UCSD-AML1 (cell line): ENCODE measurements around the gene KIFC1.

Experiments used
- DNase-seq: peaks from one replicate; lab custom pipeline; 2025; ENCODE audit not compliant: unreplicated experiment; lab: John Stamatoyannopoulos, UW

The KIFC1 gene

GRCh38 chr6:33424855-33425667 is 33.4 kb downstream of the KIFC1 start:
- no peak for DNase-seq

- peak; percentile 93 for DNase-seq
Measured at GRCh38 chr6:33425668-33426577, 34.3 kb downstream of the KIFC1 start.

GRCh38 chr6:33426590-33427511 is 35.2 kb downstream of the KIFC1 start:
- no peak for DNase-seq

DNA sequence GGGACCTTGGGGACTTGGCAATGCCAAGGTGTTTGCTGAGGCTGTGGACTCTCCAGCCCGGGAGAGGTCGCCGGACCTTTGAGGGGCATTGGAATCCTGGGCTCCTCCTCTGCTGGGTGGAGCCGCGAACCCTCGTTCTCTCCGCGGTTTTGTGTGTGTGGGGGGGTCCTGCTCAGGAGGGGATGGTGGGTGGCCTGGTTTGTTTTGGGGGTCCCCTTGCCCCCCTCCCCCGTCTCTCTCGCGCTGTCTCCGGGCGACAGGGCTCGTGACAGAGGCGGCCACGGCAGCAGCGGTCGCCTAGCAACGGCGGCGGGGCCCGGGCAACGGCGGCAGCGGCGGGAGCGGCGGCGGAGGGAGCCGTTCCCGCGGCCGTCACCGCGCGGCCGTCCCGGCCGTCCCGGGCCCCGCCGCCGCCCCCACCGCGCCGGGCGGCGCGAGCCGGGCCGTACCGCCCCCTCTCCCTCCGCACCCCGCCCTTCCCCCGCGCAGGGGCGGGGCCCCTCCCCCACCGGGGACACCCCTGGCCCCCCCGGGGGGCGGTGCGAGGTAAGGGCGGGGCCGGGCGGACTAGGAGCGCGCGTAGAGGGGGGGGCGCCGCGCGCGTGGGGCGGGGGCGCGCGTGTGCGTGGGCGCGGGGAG is 36.1 kb downstream of the KIFC1 start:
- DNase-seq = peak; percentile 57

DNA sequence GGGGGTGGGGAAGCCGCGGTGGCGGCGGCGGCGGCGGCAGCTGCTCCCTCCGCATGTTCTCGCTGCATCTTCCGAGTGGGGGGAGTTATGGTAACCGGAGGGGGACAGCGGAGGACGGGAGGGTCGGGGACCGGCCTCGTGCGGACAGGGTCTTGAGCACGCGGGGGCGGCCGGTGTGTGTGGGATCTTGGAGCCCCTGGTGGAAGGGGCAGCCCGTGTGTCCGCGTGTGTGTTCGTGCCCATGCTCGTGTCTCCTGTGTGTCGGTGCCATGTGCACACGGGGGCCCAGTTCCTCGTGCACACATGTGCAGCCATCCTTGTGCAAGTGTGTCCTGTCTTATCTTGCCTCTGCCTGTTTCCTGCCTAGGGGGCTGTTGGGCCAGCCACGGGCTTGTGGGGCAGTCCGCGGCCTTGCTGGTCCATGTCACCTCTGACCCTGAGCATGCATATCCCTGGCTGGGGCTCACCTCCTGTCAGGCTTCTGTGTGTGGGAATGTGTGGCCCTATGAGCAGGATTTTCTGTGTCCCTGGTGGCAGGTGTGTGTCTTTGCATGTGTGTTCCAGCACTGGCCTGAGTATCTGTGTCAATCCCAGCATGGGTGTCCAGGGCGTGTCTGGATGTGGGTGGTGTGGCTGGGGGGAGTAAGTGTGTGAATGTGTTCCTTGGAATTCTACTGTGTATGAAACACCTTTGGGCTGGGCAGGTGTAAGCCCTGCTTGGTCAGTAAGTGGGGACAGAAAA is 36.8 kb downstream of the KIFC1 start:
- DNase-seq = peak; percentile 60

GRCh38 chr6:33428966-33429749 is 37.5 kb downstream of the KIFC1 start:
- DNase-seq = no peak

DNA sequence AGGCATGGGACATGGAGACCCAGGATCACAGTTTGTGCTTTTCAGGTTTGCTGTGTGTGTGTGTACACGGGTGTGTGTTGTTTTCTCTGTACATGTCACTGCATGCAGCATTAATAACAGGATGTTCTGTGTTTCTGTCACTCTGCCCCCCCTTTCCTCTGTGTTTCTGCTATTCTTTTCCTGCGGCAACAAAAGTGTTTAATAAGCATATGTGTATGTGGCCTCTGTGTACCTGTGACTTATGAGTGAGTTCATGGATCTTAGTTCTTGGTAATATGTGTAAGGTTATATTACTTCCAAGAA is 38.1 kb downstream of the KIFC1 start:
- no peak for DNase-seq

GRCh38 chr6:33430334-33430733 is 38.7 kb downstream of the KIFC1 start:
- no peak for DNase-seq

- DNase-seq = peak; percentile 85
Measured at GRCh38 chr6:33430991-33431879, 39.6 kb downstream of the KIFC1 start.

DNA sequence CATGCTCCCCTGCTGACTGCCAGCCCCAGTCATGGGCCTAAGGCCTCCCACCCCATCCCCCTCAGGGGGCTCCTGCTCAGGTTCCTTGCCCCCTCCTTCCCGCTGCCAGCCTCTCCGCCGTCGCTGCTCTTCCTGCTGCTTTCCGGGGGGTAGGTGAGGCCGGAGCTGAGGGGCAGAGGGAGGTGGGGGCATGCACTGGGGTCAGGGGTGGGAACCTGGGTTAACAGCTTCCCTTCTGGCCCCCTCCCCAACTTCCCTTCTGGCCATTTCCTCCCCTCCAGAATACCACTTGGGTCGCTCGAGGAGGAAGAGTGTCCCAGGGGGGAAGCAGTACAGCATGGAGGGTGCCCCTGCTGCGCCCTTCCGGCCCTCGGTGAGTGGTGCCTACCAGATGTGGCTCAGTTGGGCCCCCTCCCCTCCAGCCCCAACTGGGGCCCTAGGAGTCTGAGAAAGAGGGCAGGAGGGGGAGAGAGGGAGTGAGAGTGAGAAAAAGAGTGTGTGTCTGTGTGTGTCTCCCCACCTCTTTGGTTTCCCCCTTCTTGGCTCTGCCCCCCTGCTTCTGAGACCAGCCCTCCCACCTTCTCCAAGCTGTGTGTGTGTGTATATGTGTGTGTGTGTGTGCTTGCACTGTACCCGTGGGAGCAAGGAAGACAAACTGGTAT is 40.4 kb downstream of the KIFC1 start:
- peak; percentile 63 for DNase-seq

DNA sequence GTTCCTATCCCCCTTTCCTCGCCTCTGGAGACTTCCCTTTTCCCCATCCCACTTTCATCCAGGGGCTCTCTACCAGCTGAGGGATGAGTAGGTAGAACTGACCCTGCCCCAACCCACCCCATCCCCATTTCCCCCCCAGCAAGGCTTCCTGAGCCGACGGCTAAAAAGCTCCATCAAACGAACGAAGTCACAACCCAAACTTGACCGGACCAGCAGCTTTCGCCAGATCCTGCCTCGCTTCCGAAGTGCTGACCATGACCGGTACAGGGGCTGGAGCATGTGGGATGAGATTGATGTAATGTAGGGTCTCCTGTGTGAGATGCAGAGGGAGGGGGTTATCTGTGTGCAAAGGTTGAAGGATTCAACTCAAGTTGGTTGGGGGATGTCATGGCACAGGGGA is 40.9 kb downstream of the KIFC1 start:
- DNase-seq = no peak

- no peak for DNase-seq
Measured at GRCh38 chr6:33433001-33433543, 41.4 kb downstream of the KIFC1 start.

- DNase-seq = no peak
Measured at GRCh38 chr6:33433544-33434191, 42.0 kb downstream of the KIFC1 start.

DNA sequence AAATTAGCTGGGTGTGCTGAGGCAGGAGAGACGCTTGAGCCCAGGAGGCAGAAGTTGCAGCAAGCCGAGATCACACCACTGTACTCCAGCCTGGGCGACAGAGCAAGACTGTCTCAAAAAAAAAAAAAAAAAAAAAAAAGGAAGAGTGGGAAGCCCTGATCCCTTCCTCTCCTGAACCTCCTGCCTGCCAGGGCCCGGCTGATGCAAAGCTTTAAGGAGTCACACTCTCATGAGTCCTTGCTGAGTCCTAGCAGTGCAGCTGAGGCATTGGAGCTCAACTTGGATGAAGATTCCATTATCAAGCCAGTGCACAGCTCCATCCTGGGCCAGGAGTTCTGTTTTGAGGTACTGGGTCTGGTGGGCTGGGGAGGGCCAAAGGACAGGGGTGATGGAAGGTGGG is 43.3 kb downstream of the KIFC1 start:
- no peak for DNase-seq

GRCh38 chr6:33437666-33438065 is 46.0 kb downstream of the KIFC1 start:
- DNase-seq = no peak

- DNase-seq = no peak
Measured at GRCh38 chr6:33438978-33439594, 47.5 kb downstream of the KIFC1 start.
